Trophoblast cell (in vitro differentiated cells and primary cell): ENCODE measurements around the gene GPR31.
"Not testable (repeated sequence)": the region's sequence is repeated elsewhere in the genome, so short reads cannot be mapped to it uniquely, and the experiment has no call there.

ENCODE experiments used
- DNase-seq, 2 donors: peaks; one replicate each; pipeline ENCODE4 v3.0.0-alpha.2; 2016
- H2AFZ ChIP-seq: 2 replicates; pipeline ENCODE4 v1.6.1; 2013; ENCODE audit warnings: low read length, moderate library complexity, mild to moderate bottlenecking; ENCODE audit not compliant: insufficient read depth, poor library complexity
- H2AK5ac ChIP-seq: 2 replicates; pipeline ENCODE4 v1.6.1; 2013; ENCODE audit warnings: mild to moderate bottlenecking, low read length
- H2BK120ac ChIP-seq: 2 replicates; pipeline ENCODE4 v1.6.1; 2013; ENCODE audit warnings: low read length, mild to moderate bottlenecking, moderate library complexity; ENCODE audit not compliant: insufficient read depth, poor library complexity
- H2BK12ac ChIP-seq: 2 replicates; pipeline ENCODE4 v1.6.1; 2013; ENCODE audit warnings: mild to moderate bottlenecking, low read length, moderate library complexity
- H2BK5ac ChIP-seq: 2 replicates; pipeline ENCODE4 v1.6.1; 2013; ENCODE audit warnings: low read length, low read depth, moderate library complexity, mild to moderate bottlenecking; ENCODE audit not compliant: poor library complexity
- H3K14ac ChIP-seq: 2 replicates; pipeline ENCODE4 v1.6.1; 2013; ENCODE audit warnings: mild to moderate bottlenecking, low read length
- H3K18ac ChIP-seq: 2 replicates; pipeline ENCODE4 v1.6.1; 2013; ENCODE audit warnings: mild to moderate bottlenecking, low read length
- H3K23ac ChIP-seq: 2 replicates; pipeline ENCODE4 v1.6.1; 2013; ENCODE audit warnings: low read length
- H3K27ac ChIP-seq: 2 replicates; pipeline ENCODE4 v1.5.1; 2013; ENCODE audit warnings: low read depth, mild to moderate bottlenecking, inconsistent platforms, low read length, moderate library complexity
- H3K27me3 ChIP-seq: 2 replicates; pipeline ENCODE4 v1.6.1; 2013; ENCODE audit warnings: inconsistent platforms, mild to moderate bottlenecking, low read length, moderate library complexity; ENCODE audit not compliant: insufficient read depth
- H3K36me3 ChIP-seq, 2 experiments: 1 replicate in 1 of 2; 2 replicates in 1 of 2; pipeline ENCODE4 v1.6.1; 2013; ENCODE audit warnings: low read length in 2 of 2, mild to moderate bottlenecking in 2 of 2, moderate library complexity in 1 of 2; ENCODE audit not compliant: insufficient read depth in 2 of 2, control insufficient read depth in 1 of 2
- H3K4ac ChIP-seq: 2 replicates; pipeline ENCODE4 v1.6.1; 2013; ENCODE audit warnings: low read depth, mild to moderate bottlenecking, low read length, moderate library complexity
- H3K4me1 ChIP-seq, 2 experiments: 1 replicate in 1 of 2; 2 replicates in 1 of 2; pipeline ENCODE4 v1.6.1; 2013; ENCODE audit warnings: low read length in 2 of 2, mild to moderate bottlenecking in 2 of 2, moderate library complexity in 1 of 2; ENCODE audit not compliant: insufficient read depth in 2 of 2, control insufficient read depth in 1 of 2
- H3K4me2 ChIP-seq: 2 replicates; pipeline ENCODE4 v1.6.1; 2013; ENCODE audit warnings: inconsistent platforms, mild to moderate bottlenecking, low read length, moderate library complexity
- H3K4me3 ChIP-seq: 2 replicates; pipeline ENCODE4 v1.5.1; 2013; ENCODE audit warnings: mild to moderate bottlenecking, low read depth, low read length, inconsistent platforms
- H3K79me1 ChIP-seq: one replicate; pipeline ENCODE4 v1.6.1; 2013; ENCODE audit warnings: low read length
- H3K79me2 ChIP-seq: 2 replicates; pipeline ENCODE4 v1.6.1; 2013; ENCODE audit warnings: low read length, mild to moderate bottlenecking; ENCODE audit not compliant: control insufficient read depth, insufficient read depth, poor library complexity
- H3K9ac ChIP-seq: 2 replicates; pipeline ENCODE4 v1.6.1; 2013; ENCODE audit warnings: mild to moderate bottlenecking, low read length
- H3K9me3 ChIP-seq: 2 replicates; pipeline ENCODE4 v1.6.1; 2013; ENCODE audit warnings: low read depth, mild to moderate bottlenecking, control low read depth, inconsistent platforms, low read length; ENCODE audit not compliant: insufficient read depth
- H4K12ac ChIP-seq: 2 replicates; pipeline ENCODE4 v1.6.1; 2013; ENCODE audit warnings: low read depth, mild to moderate bottlenecking, low read length, moderate library complexity
- H4K8ac ChIP-seq: 2 replicates; pipeline ENCODE4 v1.6.1; 2013; ENCODE audit warnings: low read depth, mild to moderate bottlenecking, low read length, moderate library complexity
- H4K91ac ChIP-seq: one replicate; pipeline ENCODE4 v1.6.1; 2013; ENCODE audit warnings: low read depth, mild to moderate bottlenecking, low read length, moderate library complexity
- WGBS: extraction: QIAGEN DNeasy Blood & Tissue Kit; methylation state at CpG from one replicate; pipeline ENCODE4 v1.1.7; 2013; ENCODE audit warnings: missing lambda C conversion rate; ENCODE audit not compliant: insufficient read length, insufficient coverage; ENCODE audit errors: extremely low coverage; 5-methylcytosine and 5-hydroxymethylcytosine counted together

The GPR31 gene

DNA sequence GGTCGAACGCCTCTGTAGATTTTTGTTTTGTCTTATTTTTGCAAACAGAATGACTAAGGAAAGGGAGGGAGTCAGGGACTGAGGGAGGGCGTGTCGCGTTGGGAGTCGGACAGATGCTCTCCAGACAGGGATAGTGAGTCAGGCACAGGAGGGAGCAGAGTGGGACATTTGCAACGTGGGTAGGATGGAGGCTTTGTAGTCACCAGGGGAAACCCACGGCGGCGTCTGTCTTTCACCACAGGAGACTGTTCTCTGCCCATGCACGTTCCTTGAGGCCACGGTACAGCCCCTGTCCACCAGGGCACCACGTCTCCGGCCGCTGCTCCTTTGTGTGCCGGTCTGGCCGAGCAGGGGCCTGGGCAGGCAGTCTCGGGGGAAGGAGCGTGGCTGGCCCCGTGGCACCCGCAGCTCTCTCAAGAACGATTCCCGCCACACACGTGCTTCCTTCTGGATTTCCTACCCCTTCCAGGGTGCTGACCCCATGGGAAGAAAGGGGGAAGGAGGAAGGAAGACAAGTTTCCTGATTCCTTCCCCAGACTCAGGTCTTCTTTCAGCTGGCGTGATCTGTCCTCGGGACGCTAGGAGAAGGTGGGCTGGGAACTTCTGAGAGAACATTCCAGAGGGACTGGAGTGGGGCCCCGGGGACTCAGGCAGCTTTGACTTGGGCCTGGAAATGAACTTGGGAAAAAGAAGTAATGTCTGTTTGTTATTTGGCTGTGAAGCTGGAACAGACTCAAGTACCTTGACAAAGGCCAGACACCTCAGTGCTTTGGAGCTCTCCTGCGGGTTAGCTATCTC lies 45.7 kb upstream of the GPR31 start:
- H3K4me2 ChIP-seq, H3K9me3 ChIP-seq, H2AFZ ChIP-seq, DNase-seq, H3K18ac ChIP-seq, H3K79me1 ChIP-seq, H3K4me3 ChIP-seq, H3K4me1 ChIP-seq, H4K12ac ChIP-seq, H3K79me2 ChIP-seq, H3K36me3 ChIP-seq, H3K23ac ChIP-seq, H3K4ac ChIP-seq, H3K9ac ChIP-seq, H3K27me3 ChIP-seq: not testable (repeated sequence)
- peak overlapping the region; percentile 7 for H2AK5ac ChIP-seq
- H3K27ac ChIP-seq, result peak overlapping the region; percentile 77
- peak overlapping the region; percentile 85 for H2BK5ac ChIP-seq
- H4K8ac ChIP-seq, result peak overlapping the region; percentile 82
- WGBS, result no CpG with 5 or more reads among the region's 29 CpGs
- H3K14ac ChIP-seq, result peak overlapping the region; percentile 75
- H4K91ac ChIP-seq, result peak overlapping the region; percentile 89
- peak overlapping the region; percentile 84 for H2BK120ac ChIP-seq
- peak overlapping the region; percentile 82 for H2BK12ac ChIP-seq

DNA sequence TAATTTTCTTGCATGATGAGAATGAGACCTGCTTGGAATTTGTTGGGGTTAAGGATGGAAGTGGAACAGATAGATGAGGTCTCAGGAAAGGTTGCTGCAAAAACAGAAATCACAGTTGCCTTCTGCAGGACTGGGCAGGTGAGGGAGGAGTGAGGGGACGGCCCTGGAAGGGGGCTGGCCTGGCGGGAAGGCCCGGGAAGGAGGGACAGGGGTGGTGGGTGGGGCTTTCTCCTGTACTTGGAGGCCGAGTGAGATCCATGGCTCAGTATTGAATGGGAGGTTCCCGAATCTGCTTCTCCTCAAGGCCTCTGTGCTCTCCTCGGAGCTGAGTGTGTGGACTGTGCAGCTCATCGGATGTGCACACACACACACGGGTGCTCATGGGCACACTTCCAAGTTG lies 44.8 kb upstream of the GPR31 start:
- not testable (repeated sequence) for H3K4me1 ChIP-seq, H3K4me2 ChIP-seq, DNase-seq, H3K4ac ChIP-seq, H3K9ac ChIP-seq, H2BK5ac ChIP-seq, H4K91ac ChIP-seq, H3K18ac ChIP-seq, H2BK120ac ChIP-seq, H3K79me1 ChIP-seq, H4K12ac ChIP-seq, H2BK12ac ChIP-seq, H2AFZ ChIP-seq, H3K14ac ChIP-seq, H2AK5ac ChIP-seq, H3K4me3 ChIP-seq, H3K23ac ChIP-seq, H3K27me3 ChIP-seq, H4K8ac ChIP-seq, H3K36me3 ChIP-seq, H3K79me2 ChIP-seq, H3K27ac ChIP-seq, H3K9me3 ChIP-seq
- no CpG with 5 or more reads among the region's 8 CpGs for WGBS

DNA sequence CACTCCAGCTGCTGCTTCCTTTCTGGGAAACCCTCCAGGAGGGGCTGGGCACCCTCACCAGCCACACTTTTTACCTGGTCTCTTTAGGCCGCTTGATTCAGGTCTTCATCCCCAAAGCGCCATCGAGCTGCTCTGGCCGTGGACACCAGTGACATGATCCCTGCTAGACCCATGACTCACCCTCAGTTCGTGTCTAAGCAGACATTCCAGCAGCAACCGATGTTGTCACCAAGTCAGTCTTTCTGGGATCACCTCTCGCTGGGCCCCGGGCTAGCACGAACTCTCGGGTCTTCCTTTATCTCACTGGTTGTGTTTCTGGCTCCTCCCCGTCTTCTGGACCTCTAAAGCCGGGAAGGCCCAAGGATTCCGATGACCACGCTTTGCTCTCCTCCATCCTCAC lies 43.0 kb upstream of the GPR31 start:
- H3K79me2 ChIP-seq, result no peaks in the 10 kb centered on the region
- H3K36me3 ChIP-seq, result no peaks in the 10 kb centered on the region
- peaks cover 3% of the 10 kb centered on the region for H3K79me1 ChIP-seq
- H3K4me3 ChIP-seq, result no peak overlapping the region
- no peak overlapping the region for H3K4ac ChIP-seq
- H2AK5ac ChIP-seq, result no peak overlapping the region
- no peak overlapping the region for H3K9ac ChIP-seq
- no peak overlapping the region for H3K14ac ChIP-seq
- no peak overlapping the region for H4K8ac ChIP-seq
- no peak overlapping the region for H2BK5ac ChIP-seq
- peaks cover 5 to 7% of the 10 kb centered on the region in 2 experiments for H3K4me1 ChIP-seq
- H2BK12ac ChIP-seq, result no peak overlapping the region
- H2BK120ac ChIP-seq, result no peak overlapping the region
- H4K91ac ChIP-seq, result no peak overlapping the region
- no peak overlapping the region for H2AFZ ChIP-seq
- no peak overlapping the region for H3K4me2 ChIP-seq
- peak; percentile 4 to 10 for DNase-seq
- no peak overlapping the region for H4K12ac ChIP-seq
- WGBS, result no CpG with 5 or more reads among the region's 14 CpGs
- H3K27ac ChIP-seq, result no peak overlapping the region
- no peak overlapping the region for H3K18ac ChIP-seq
- no peaks in the 10 kb centered on the region for H3K9me3 ChIP-seq
- H3K23ac ChIP-seq, result no peak overlapping the region
- no peaks in the 10 kb centered on the region for H3K27me3 ChIP-seq

DNA sequence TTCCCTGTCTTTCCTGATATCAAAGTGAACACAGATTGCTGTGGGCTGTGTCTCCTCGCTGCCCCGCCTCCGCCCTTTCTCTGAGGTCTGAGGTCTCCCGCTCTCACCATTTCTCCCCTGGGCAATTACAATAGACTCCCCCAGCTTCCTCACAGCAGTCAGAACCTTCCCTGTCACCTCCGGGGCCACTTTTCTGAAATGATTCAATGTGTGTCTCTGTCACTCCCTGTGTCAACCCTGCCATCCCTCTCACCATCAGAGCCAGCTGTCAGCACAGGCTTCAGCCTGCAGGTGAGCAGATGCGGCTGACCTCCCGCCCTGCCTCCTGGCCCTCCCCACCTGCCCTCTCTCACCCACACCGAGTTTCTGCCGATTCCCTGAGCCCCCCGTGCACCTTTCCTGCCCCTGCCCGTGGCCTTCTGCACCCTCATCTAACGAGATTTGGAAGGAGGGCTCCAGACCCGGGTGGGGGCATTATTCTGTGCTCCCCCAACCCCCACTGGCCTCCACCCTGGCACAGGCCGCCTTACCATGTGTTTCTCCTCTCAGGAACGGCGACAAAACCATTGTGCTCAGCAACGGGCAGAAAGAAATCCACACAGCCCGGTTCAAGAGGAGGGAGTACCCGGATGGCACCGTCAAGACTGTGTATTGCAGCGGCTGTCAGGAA lies 38.3 kb upstream of the GPR31 start:
- H3K27ac ChIP-seq, H2BK120ac ChIP-seq, H3K14ac ChIP-seq, H3K79me1 ChIP-seq, H2AK5ac ChIP-seq, H3K9ac ChIP-seq, H2BK5ac ChIP-seq, DNase-seq, H3K4me3 ChIP-seq, H3K4me2 ChIP-seq, H3K9me3 ChIP-seq, H3K4ac ChIP-seq, H3K79me2 ChIP-seq, H3K27me3 ChIP-seq, H4K91ac ChIP-seq, H2BK12ac ChIP-seq, H3K4me1 ChIP-seq, H4K8ac ChIP-seq, H3K23ac ChIP-seq, H4K12ac ChIP-seq, H3K36me3 ChIP-seq, H2AFZ ChIP-seq, H3K18ac ChIP-seq: not testable (repeated sequence)
- WGBS, result no CpG with 5 or more reads among the region's 21 CpGs
